ENCODE measurements around the gene ZNF436.

DNA sequence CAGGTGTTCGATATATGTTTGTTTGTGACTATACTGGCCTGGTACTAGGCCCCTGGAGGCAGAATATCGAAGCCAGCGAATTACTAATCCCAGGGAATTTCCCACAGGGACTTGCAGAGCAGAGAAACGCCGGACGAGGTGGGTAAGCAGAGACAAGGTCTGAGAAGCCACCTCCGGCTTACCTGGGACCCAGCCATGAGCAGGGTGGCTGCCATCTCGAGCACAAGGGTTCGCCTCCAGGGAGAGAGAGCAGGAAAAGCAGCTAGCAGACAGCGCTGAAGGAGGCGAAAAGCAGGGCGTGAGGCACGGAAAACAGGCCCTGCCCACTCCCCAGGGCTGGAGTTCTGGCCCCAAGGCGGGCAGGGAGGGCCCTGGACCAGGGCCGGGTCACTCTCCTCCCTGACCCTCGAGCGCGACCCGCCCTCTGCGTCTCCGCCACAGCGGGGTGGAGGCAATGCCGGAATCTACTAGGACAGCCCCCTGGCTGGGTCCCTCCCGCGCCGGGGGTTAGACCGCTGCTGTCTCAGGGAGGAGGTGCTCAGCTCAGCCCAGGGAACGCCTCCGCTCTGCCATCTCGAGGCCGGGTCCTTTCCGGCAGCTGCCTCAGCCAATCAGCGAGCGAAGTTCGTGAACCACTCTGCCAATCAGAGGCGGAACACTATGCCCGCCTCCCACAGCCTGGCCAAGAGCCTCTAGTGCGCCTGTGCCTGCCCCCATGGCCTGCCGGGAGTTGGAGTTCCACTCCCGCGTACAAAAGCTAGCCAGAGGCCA lies 1.7 kb downstream of the ZNF436 start:
- no peak for TF ChIP-seq GATA3 (IDR thresholded peaks at IDR 0.05; ENCODE audit: low read depth, low read length)
- TF ChIP-seq GATA2 (IDR thresholded peaks at IDR 0.05; ENCODE audit: low read depth, low read length), result no peak

Measured in SH-SY5Y (cell line).